Osteocyte (in vitro differentiated cells): ENCODE results near the gene ABCD3. TPM values are rescaled to one million over a fixed set of nuclear protein-coding genes. Genes with fewer than 3 reads are reported as not detected.
"Not testable (repeated sequence)": the region's sequence is repeated elsewhere in the genome, so short reads cannot be mapped to it uniquely, and the experiment has no call there.

Experiments
- DNase-seq: peaks from one replicate; pipeline ENCODE4 v3.0.0; 2021; ENCODE audit warnings: mixed read lengths; ENCODE audit not compliant: unreplicated experiment; ENCODE audit errors: extremely low spot score
- H3K27ac Mint-ChIP-seq: one replicate; pipeline ENCODE4 v1.8.0; 2021; ENCODE audit warnings: mild to moderate bottlenecking, mixed read lengths; ENCODE audit not compliant: unreplicated experiment
- H3K27me3 Mint-ChIP-seq: one replicate; pipeline ENCODE4 v1.8.0; 2021; ENCODE audit warnings: mixed read lengths; ENCODE audit not compliant: unreplicated experiment
- H3K36me3 Mint-ChIP-seq: one replicate; pipeline ENCODE4 v1.8.0; 2021; ENCODE audit warnings: mixed read lengths; ENCODE audit not compliant: unreplicated experiment
- H3K4me1 Mint-ChIP-seq: one replicate; pipeline ENCODE4 v1.8.0; 2021; ENCODE audit warnings: mixed read lengths; ENCODE audit not compliant: unreplicated experiment
- H3K4me3 Mint-ChIP-seq: one replicate; pipeline ENCODE4 v1.8.0; 2021; ENCODE audit warnings: mild to moderate bottlenecking, moderate library complexity, mixed read lengths; ENCODE audit not compliant: unreplicated experiment
- H3K9me3 Mint-ChIP-seq: one replicate; pipeline ENCODE4 v1.8.0; 2021; ENCODE audit warnings: mixed read lengths; ENCODE audit not compliant: unreplicated experiment
- CTCF ChIP-seq: fragments of 200-600 bp; sonication (generic); IDR thresholded peaks from 2 replicates; pipeline ENCODE4 v1.5.0; 2021; ENCODE audit warnings: antibody characterized with exemption, mild to moderate bottlenecking, moderate library complexity
- total RNA-seq: library from RNA; stranded (reverse); gene quantifications from 2 replicates; pipeline ENCODE4 v1.2.1, GENCODE V29; 2021

The ABCD3 gene
- total RNA-seq, 1 donor from 2014 or later = 39.0 TPM

- Mint-ChIP-seq H3K9me3 (no peaks in the 10 kb centered on the region), H3K27ac (peak overlapping the region; percentile 70), H3K27me3 (no peaks in the 10 kb centered on the region), H3K4me1 (peaks cover 36% of the 10 kb centered on the region), H3K36me3 (peaks cover 2% of the 10 kb centered on the region), H3K4me3 (peak overlapping the region; percentile 57)
- TF ChIP-seq CTCF = no peak
- no peak for DNase-seq
Measured at GRCh38 chr1:94425821-94426484, 7.8 kb downstream of the ABCD3 start.

- not testable (repeated sequence) for DNase-seq, H3K27me3 Mint-ChIP-seq, H3K9me3 Mint-ChIP-seq, H3K36me3 Mint-ChIP-seq, H3K27ac Mint-ChIP-seq, H3K4me3 Mint-ChIP-seq
- H3K4me1 Mint-ChIP-seq = peaks cover 31% of the 10 kb centered on the region
Measured at GRCh38 chr1:94426485-94426870, 8.3 kb downstream of the ABCD3 start.

- TF ChIP-seq CTCF = no peak
- no peak for DNase-seq
- H3K27ac Mint-ChIP-seq = no peak overlapping the region
- H3K36me3 Mint-ChIP-seq = peaks cover 2% of the 10 kb centered on the region
- no peaks in the 10 kb centered on the region for H3K27me3 Mint-ChIP-seq
- H3K4me3 Mint-ChIP-seq = no peak overlapping the region
- no peaks in the 10 kb centered on the region for H3K9me3 Mint-ChIP-seq
- peaks cover 28% of the 10 kb centered on the region for H3K4me1 Mint-ChIP-seq
Measured at GRCh38 chr1:94428441-94428840, 10.3 kb downstream of the ABCD3 start.

- DNase-seq, H3K4me3 Mint-ChIP-seq, H3K9me3 Mint-ChIP-seq, H3K27ac Mint-ChIP-seq, H3K27me3 Mint-ChIP-seq, H3K36me3 Mint-ChIP-seq: not testable (repeated sequence)
- H3K4me1 Mint-ChIP-seq = peaks cover 28% of the 10 kb centered on the region
Measured at GRCh38 chr1:94428927-94429528, 10.8 kb downstream of the ABCD3 start.

GRCh38 chr1:94430066-94430465, 11.9 kb downstream of the ABCD3 start:
- H3K4me3 Mint-ChIP-seq, H3K27ac Mint-ChIP-seq, H3K36me3 Mint-ChIP-seq, DNase-seq, H3K27me3 Mint-ChIP-seq, H3K9me3 Mint-ChIP-seq: not testable (repeated sequence)
- H3K4me1 Mint-ChIP-seq = peaks cover 28% of the 10 kb centered on the region

- Mint-ChIP-seq H3K9me3 (peaks cover 15% of the 10 kb centered on the region), H3K36me3 (peaks cover 8% of the 10 kb centered on the region), H3K27ac (no peak overlapping the region), H3K4me1 (peaks cover 11% of the 10 kb centered on the region), H3K4me3 (no peak overlapping the region), H3K27me3 (no peaks in the 10 kb centered on the region)
- TF ChIP-seq CTCF = no peak
- DNase-seq = no peak
Measured at GRCh38 chr1:94433866-94434265, 15.7 kb downstream of the ABCD3 start.
